GM21390 (cell line): ENCODE results near the gene PHKG2.

Experiments used
- ATAC-seq: cut with Tn5 transposase; IDR thresholded peaks from one replicate; pipeline ENCODE4 v1.9.1; 2021; ENCODE audit not compliant: unreplicated experiment

PHKG2 gene

GRCh38 chr16:30755955-30756780 is 7.9 kb downstream of the PHKG2 start:
- ATAC-seq = no peak

GRCh38 chr16:30756781-30757100 is 8.5 kb downstream of the PHKG2 start:
- no peak for ATAC-seq

GRCh38 chr16:30757316-30757715 is 9.1 kb downstream of the PHKG2 start:
- ATAC-seq = no peak

GRCh38 chr16:30758988-30759491 is 10.8 kb downstream of the PHKG2 start:
- no peak for ATAC-seq

- ATAC-seq = no peak
Measured at GRCh38 chr16:30760001-30760559, 11.9 kb downstream of the PHKG2 start.

GRCh38 chr16:30760577-30761426 is 12.6 kb downstream of the PHKG2 start:
- no peak for ATAC-seq

- peak; percentile 21 for ATAC-seq
Measured at GRCh38 chr16:30761427-30761927, 13.3 kb downstream of the PHKG2 start.

GRCh38 chr16:30761928-30762902 is 14.0 kb downstream of the PHKG2 start, which contains the start of the genes CFAP119 and RNF40:
CFAP119 (minus strand) TSS chr16:30762062; CDS start chr16:30761748, 314 bp downstream.
RNF40 (plus strand) TSS chr16:30762322; CDS start chr16:30762546, 224 bp downstream.
- ATAC-seq = peak; percentile 82

- ATAC-seq = no peak
Measured at GRCh38 chr16:30762991-30763725, 14.9 kb downstream of the PHKG2 start.

GRCh38 chr16:30764086-30764485 is 15.9 kb downstream of the PHKG2 start:
- ATAC-seq = no peak

GRCh38 chr16:30764816-30765465 is 16.7 kb downstream of the PHKG2 start:
- no peak for ATAC-seq

GRCh38 chr16:30766206-30766932 is 18.1 kb downstream of the PHKG2 start:
- no peak for ATAC-seq

GRCh38 chr16:30766933-30767284 is 18.7 kb downstream of the PHKG2 start:
- no peak for ATAC-seq

- ATAC-seq = no peak
Measured at GRCh38 chr16:30767767-30768465, 19.7 kb downstream of the PHKG2 start.

GRCh38 chr16:30768583-30769181 is 20.5 kb downstream of the PHKG2 start:
- no peak for ATAC-seq

- ATAC-seq = no peak
Measured at GRCh38 chr16:30769379-30770089, 21.3 kb downstream of the PHKG2 start.

- ATAC-seq = no peak
Measured at GRCh38 chr16:30771726-30772125, 23.5 kb downstream of the PHKG2 start.
